Muscle of arm (tissue), 12 donors: ENCODE results near the gene CD44. TPM values are rescaled to one million over a fixed set of nuclear protein-coding genes. Genes with fewer than 3 reads are reported as not detected.

Source experiments
- DNase-seq: peaks from one replicate; pipeline ENCODE4 v3.0.0-alpha.2; 2013
- polyA plus RNA-seq, 12 donors: library from polyadenylated mRNA; unstranded; fragments of 120-200 nt; gene quantifications; one replicate each; pipeline ENCODE4 v1.2.1, GENCODE V29; 2013; ENCODE audit not compliant: insufficient read length in 12 of 12

The CD44 gene
- polyA plus RNA-seq, 12 donors = 104 to 858 (median 184) TPM

DNA sequence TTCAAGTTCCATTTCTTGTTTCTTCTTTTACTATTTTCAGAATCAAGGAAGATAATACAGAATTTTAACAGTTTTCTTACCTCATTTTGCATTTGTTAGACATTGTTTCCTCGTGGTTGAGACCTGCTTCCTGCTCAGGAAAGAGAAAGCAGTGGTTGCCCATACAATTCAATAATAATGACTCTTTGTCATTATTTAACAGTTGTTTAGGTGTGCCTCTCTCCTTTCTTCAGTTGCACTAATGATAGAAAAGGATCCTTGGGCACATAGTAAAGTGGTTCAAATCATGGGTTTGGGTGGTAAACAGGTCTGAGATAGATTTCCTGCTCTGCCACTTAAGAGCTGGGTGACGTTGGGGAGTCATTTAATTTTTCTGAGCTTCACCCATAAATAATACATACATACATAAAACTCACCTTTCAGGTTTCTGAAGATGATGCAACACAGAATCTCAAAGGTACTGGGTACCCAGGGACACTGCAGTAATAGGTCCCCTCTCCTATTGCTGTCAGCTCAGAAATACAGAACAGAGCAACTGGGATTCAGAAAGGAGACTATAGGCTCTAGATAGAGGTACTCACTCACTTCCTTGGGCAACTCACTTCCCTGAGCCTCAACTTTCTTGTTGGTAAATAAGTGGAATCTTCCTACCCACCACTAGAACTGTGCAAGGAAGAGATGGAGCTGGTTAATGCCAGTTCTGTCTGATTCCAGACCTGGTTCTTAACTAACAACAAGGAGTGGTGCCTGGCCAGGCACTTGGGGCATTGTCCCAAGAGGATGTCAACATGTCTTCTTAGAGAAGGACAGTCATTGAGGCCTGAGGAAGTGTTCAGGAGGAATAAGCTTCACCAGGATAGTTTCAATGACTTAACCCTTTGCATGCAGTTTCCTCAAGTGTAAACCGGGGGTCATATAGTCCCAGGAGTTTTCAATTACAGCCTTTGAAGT, 34.9 kb downstream of the CD44 start:
- DNase-seq = no peak

- DNase-seq = no peak
Observed at GRCh38 chr11:35174666-35175065, 35.7 kb downstream of the CD44 start.

DNA sequence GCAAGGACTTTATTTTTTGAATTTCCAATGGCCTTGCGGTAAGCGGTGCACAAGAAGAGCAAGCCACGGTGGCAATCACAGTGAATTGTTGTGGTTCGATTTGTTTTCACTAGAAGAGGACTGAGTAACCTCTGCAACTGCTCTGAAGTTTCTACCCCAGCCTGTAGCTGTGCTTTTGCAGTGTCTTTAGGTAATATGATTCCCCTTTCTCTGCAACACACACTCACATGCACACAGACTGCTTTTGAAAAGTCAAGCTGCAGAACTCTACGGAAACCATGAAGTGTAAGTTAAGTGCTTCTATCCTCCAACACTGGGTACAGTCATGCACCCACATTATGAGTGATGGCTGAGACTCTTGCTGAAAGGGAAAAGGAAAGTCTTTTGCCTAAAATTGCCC, 38.4 kb downstream of the CD44 start:
- no peak for DNase-seq

- DNase-seq = no peak
Observed at GRCh38 chr11:35178067-35178805, 39.3 kb downstream of the CD44 start.

DNA sequence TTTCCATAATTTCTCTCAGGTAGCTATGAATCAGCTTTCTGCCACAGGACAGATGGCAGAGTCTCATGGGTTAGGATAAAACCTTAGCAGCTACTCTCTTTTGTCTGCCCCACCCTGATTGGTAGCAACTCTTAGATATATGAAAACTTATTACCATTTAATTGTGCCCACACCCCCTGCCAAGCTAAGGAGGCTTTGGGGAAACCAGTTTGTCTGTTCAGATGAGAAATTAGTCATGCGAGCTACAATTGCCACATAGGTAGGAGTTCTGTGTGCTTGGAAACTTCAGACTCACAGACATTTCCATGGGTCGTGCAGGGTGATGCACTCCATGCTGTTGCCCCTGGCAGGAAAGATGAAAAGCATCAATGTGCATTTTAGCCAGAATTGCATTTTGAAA, 39.9 kb downstream of the CD44 start:
- no peak for DNase-seq

DNA sequence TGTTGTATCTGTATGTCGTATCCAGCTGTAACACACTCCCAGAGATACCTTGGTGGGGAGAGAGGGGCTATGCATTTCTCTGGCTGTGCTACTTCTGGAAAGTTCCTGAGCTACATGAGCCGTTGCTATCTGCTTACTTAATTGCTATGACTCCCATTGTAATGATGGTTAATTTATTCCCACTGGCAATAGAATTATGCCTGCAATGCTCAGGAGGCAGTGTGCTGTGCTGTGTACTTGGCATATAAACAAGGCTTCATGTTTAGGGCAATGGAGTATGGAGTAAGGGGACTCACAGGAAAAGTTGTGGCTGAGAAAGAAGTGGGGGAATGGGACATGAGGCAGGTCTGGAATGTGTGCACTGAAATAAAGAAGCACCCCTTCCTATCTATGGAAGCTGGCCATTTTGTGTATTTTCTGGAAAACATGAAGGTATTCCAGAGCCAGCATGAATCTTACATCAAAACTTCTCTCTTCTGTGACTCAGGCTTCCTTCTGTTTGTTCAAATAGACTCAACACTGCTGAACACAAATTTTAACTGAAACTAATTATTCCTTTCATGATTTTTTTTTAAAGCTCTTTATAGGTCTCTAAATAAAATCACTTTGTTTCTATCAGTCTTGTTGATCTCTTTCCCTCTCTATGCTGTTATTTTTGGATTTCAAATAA, 40.6 kb downstream of the CD44 start:
- DNase-seq = no peak

DNA sequence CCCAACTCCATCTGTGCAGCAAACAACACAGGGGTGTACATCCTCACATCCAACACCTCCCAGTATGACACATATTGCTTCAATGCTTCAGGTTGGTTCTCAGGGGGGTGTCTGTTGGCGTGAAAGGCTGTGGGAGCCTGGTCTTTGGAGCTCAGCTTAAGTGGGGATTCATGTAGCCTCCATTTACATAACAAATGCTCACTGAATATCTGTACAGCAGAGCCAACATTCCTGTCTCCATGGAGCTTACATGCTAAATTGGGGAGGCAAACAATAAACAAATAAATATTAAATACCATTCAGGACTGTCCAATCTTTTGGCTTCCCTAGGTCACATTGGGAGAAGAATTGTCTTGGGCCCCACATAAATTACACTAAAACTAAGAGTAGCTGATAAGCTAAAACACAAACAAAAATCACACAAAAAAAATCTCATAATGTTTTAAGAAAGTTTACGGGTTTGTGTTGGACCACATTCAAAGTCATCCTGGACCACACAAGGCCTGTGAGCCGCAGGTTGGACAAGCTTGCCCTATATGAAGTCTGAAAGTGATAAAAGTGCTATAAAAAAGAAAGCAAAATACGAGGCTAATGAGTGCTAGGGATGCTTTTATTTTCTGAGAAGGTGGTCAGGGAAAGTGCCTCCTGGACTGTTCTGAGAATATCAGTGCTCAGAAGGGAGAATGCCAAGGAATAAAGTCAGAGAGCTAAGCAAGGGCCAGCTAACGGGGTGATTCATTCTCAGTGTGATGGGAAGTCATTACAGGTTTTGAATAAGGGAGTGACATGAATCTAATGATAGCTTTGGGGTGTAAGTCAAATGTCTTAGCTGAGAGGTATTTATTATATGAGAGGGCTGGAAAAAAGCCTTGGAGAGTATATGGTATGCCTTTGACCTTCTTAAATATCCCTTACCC, 41.6 kb downstream of the CD44 start:
- DNase-seq = no peak

GRCh38 chr11:35182317-35182939, 43.5 kb downstream of the CD44 start:
- no peak for DNase-seq

GRCh38 chr11:35183326-35183925, 44.5 kb downstream of the CD44 start:
- DNase-seq = no peak

DNA sequence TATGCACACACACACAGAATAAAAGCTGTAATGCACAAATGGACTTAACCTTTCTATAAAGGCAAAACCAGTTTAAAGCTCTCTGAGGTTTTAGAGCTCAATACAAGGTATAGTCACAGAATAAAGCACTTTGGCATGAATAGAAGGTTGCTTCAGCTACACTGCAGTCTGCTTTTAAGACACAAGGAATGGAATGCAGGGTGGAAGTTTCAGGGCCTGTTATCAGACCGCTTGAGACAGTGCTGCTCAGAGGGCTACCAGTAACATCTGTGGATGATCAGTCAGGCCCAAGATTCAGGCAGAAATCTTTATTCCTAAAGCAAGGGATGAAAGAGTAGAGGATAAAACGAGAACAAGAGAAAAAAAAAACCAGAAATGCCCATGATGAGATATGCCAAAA, 46.7 kb downstream of the CD44 start:
- DNase-seq = no peak

GRCh38 chr11:35187996-35188395, 49.0 kb downstream of the CD44 start:
- DNase-seq = no peak

DNA sequence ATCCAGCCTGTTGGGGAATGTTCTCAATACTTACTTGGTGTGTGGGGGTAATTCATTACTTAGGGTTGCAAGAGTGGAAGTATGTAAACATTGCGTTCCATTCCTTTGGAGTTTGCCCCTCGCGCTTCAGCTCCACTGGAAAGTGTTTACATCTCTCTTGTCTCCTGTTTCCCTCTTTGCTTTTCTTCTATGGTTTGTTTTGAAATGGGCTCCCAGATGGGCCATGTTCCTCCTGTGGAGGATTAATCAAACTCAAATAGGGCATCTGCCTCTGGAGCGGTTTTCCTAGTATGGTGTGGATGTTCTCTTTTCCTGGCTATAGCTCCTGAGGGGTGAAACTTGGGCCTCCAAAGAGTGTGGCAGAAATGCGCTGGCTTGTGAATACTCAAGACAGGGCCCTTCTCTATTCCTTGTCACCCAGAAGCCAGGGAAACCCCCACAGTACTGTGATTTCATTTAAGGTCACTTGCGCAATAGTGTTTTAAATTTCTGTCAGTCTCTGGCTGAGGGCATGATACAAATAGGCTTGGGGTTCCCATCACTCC, 51.9 kb downstream of the CD44 start:
- DNase-seq = no peak

DNA sequence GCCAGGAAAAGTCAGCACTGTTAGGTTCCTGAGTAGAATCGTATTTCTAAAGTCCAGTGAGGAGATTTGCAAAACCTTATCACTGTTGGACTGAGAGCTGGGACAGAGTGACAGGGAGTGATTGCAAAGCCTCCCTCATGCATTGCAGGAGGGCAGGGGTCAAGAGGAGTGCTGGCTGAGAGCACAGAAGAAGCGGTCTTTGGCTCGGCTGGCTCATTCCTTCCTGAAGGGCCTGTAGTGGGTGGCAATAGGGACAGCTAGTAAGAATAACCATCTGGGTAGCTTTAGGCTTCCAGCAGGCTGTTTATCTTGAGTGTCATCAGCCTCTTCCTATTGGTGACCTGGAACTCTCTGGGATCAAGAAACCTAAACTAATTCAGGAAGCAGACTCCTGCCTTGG, 53.4 kb downstream of the CD44 start:
- no peak for DNase-seq

DNA sequence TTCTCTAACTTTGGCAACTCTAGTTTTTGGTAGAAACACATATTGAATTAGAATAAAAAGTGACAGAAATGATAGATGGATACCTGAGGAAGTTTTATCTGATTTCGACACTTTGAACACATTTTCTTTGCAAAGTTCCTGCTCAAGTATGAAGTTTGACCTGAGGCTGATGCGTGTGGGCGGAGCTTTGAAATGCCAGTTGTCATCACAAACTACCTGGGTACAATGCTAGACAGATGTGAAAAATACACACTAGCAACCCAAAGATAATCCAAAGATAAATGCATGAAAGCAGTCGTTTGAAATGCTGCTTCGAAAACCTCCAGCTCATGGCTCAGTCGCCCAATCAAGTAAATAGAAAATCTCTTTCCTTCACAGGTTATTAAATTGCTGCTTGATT, 54.8 kb downstream of the CD44 start:
- no peak for DNase-seq

DNA sequence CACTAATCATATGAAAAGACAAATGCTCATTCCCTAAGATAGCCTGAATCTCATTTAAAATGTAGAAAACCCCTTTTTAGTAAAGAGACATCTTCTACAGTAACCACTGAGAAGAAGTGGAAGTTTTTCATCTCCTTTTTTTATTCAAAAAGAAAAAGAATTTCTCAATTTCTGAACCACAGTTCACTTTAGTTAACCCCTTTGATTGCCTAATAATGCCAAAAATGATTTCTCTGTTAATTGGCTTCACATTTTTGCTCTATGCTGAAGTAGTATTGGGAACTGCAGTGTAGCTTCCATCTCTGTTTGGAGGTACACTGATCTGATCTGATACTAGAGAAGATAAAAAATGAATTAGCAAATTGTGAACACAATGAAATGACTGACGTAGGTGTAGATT, 58.3 kb downstream of the CD44 start:
- DNase-seq = no peak

- no peak for DNase-seq
Observed at GRCh38 chr11:35200811-35201341, 61.9 kb downstream of the CD44 start.

DNA sequence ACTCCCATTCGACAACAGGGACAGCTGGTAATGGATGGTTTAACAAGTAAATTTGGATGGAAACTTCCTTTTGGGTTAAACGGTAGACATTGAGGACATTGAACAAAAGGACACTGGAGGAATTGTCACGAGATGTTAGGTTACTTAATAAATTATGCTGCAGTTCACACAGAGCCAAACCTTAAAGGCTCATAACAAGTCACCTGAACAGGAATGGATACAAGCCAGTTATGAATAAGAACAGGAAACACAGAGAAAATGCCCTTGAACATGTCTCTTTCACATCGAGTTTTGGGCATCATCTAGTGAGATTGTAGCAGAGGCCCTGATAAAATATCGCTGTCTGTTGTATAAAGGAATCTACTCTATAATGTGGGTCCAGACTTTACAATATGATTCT, 65.6 kb downstream of the CD44 start:
- no peak for DNase-seq

GRCh38 chr11:35206616-35207015, 67.6 kb downstream of the CD44 start:
- DNase-seq = no peak

DNA sequence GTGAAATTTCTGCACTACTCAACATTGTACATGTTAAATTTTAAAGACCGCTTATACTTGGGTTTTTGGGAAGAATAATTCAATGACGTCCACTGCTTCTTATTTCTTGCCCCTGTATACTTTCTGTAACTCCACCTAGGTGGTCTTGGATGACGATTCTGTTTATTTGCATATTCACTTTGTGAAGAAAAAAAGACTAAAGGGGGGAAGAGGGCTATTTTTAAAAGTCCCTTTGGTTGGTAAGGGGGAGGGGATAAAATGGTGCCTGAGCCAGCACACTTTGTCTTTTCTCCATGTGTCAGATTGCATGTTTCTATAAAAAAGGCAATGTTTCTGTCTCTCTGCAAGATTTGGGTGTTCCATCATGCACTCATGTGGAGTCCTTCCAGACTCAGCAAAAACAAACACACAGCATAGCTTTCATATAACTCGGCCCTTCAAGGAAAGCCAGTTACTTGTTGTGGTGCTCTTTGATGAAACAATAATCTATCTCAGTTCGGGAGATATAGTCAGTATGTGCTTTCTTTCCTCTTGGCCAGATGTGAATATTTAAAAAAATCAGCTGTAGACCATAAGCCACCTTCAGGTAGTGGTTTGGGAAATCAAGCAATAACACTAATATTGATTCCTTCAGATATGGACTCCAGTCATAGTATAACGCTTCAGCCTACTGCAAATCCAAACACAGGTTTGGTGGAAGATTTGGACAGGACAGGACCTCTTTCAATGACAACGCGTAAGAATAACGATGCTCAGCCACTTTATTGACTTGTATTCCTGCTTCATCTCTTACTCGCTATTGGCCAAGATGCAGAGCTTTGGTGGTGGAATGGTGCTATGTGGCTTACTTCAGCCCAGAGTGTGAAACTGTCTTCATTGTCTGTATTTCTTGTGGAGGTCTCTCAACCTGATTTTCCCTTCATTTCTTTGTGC, 68.8 kb downstream of the CD44 start:
- DNase-seq = no peak
